Measurements from ENCODE around the gene SNAPC2. TPM values are rescaled to one million over a fixed set of nuclear protein-coding genes. Genes with fewer than 3 reads are reported as not detected.

Gene SNAPC2, protein sequence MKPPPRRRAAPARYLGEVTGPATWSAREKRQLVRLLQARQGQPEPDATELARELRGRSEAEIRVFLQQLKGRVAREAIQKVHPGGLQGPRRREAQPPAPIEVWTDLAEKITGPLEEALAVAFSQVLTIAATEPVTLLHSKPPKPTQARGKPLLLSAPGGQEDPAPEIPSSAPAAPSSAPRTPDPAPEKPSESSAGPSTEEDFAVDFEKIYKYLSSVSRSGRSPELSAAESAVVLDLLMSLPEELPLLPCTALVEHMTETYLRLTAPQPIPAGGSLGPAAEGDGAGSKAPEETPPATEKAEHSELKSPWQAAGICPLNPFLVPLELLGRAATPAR
- 29.7 and 38.7 TPM in 2 replicates for polyA plus RNA-seq (2012; rRNA removed)
- polyA plus RNA-seq (2012; cell fraction: cytosol; rRNA removed): 15.2 and 23.9 TPM in 2 replicates
- 26.0 and 28.6 TPM in 2 replicates for polyA plus RNA-seq (2012; cell fraction: nucleus; rRNA removed)

DNA sequence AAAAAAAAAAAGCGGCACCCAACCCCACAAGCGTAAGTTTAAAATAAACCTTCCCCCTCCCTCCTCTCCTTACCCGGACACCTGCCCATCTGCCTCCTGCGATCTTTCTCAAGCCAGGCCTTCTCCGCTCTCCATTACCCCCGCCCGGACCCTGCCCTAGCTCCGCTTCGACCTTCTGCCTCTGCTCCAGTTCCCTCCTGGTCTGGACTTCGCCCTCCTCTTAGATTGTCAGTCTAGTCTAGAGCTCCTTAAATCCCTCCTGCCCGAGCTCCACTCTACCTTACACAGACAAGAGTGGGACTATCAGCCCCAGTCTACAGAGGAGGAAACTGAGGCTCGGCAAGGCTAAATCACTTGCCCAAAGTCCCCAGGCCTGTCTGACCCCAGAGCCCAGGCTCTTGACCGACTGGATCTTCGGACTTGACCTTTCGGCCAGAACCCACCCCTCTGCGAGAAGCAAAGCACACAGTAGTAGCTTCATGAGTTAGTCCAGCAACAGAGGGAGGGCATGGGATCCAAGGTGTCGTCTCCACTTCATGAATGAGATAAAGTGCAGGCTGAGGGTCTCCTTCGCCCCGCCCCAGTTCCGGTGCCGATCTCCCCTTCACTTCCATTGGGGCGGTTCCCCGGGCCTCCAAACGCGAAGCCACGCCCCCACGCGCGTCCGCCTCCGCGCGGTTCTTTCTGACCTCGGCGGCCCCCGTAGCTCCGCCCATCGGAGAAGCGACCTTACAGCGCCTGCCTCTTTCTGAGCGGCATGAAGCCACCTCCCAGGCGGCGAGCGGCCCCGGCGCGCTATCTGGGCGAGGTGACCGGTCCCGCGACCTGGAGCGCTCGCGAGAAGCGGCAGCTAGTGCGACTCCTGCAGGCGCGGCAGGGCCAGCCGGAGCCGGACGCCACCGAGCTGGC, at the start of gene SNAPC2:
SNAPC2 (plus strand) TSS at position 729 of the 909 bp plus-strand sequence; CDS start at position 758, 29 bp downstream.
- H3K4me3 ChIP-seq (ENCODE audit: low read depth in 2 of 2, low read length in 1 of 2): peak within 1 kb of the TSS; percentile 77
- peak within 1 kb of the TSS; percentile 86 to 92 for H3K27ac ChIP-seq (ENCODE audit: low read depth in 2 of 2, low read length in 1 of 2)
- peaks cover 0 to 20% of the 10 kb centered on the region in 2 experiments for H3K36me3 ChIP-seq (replicated peaks in 1 of 2; ENCODE audit: control insufficient read depth in 1 of 2, insufficient read depth in 2 of 2, low read length in 1 of 2)
- ChIA-PET CTCF (interaction anchor here (0.6 to 5.0 kb wide), 11 partner anchors 10 to 352 kb away, joined by 3 to 36 read pairs (median 4); partner anchors contain the start of genes MAP2K7, PRR36 and TRAPPC5), POLR2A (interaction anchor here (0.6 to 2.4 kb wide), 7 partner anchors 9 to 58 kb away, joined by 3 to 10 read pairs (median 8); partner anchors contain the start of genes MAP2K7, PRR36 and TIMM44)
- H3K27me3 ChIP-seq (ENCODE audit: insufficient read depth): peaks cover 7% of the 10 kb centered on the region; the same call in 1 of the 2 replicates
- no peaks in the 10 kb centered on the region for H3K9me2 ChIP-seq
- H3K79me2 ChIP-seq (ENCODE audit: insufficient read depth): peaks cover 24% of the 10 kb centered on the region; the same call in 1 of the 2 replicates
- H3F3A ChIP-seq (replicated peaks; ENCODE audit: insufficient read depth): peaks cover 4% of the 10 kb centered on the region
- peak; percentile 90 for DNase-seq
- no peaks in the 10 kb centered on the region for H3K9me3 ChIP-seq
- peak within 1 kb of the TSS; percentile 81 for H3K9ac ChIP-seq
- H2AFZ ChIP-seq (ENCODE audit: low read depth): peak within 1 kb of the TSS; percentile 84; the same call in 1 of the 2 replicates
- TF ChIP-seq RFX5 (IDR thresholded peaks at IDR 0.05; ENCODE audit: low read length) (no peak), SIN3A (IDR thresholded peaks at IDR 0.05; ENCODE audit: borderline replicate concordance, low read depth, low read length) (peak; percentile 76; the same call in 1 of the 2 replicates), ELF1 (IDR thresholded peaks at IDR 0.05) (peak; percentile 56; the same call in 1 of the 2 replicates), MXI1 (IDR thresholded peaks at IDR 0.05; ENCODE audit: low read depth, low read length) (peak; percentile 56; the same call in 1 of the 2 replicates), EP300 (IDR thresholded peaks at IDR 0.05; ENCODE audit: borderline replicate concordance in 1 of 2, low read depth in 1 of 2, low read length in 1 of 2) (no peak; a peak in 1 of 4 replicates), EZH2phosphoT487 (IDR thresholded peaks at IDR 0.05; ENCODE audit: borderline replicate concordance, low read depth) (no peak), GATA2 (CRISPR knock-in tag; IDR thresholded peaks at IDR 0.05) (no peak), NFIC (IDR thresholded peaks at IDR 0.05; ENCODE audit: borderline replicate concordance) (peak; percentile 37; the same call in 1 of the 2 replicates), TEAD4 (IDR thresholded peaks at IDR 0.05; ENCODE audit: borderline replicate concordance, insufficient read depth) (no peak), POLR2AphosphoS5 (IDR thresholded peaks at IDR 0.05; ENCODE audit: low read depth, low read length) (peak; percentile 83), YY1 (IDR thresholded peaks at IDR 0.05; ENCODE audit: low read depth) (peak; percentile 34; the same call in 1 of the 2 replicates), PBX3 (IDR thresholded peaks at IDR 0.05) (0 out of 2 replicates have a peak, but pooled peaks have one; percentile 22), SMC3 (IDR thresholded peaks at IDR 0.05; ENCODE audit: low read depth, low read length) (no peak), RCOR1 (IDR thresholded peaks at IDR 0.05; ENCODE audit: low read length) (peak; percentile 17; the same call in 1 of the 2 replicates), GABPA (IDR thresholded peaks at IDR 0.05; ENCODE audit: low read depth) (0 out of 2 replicates have a peak, but pooled peaks have one; percentile 31), TCF12 (IDR thresholded peaks at IDR 0.05) (no peak), CHD2 (IDR thresholded peaks at IDR 0.05; ENCODE audit: low read length, partially characterized antibody) (peak; percentile 59)
- TF ChIP-seq, protein P1, sequence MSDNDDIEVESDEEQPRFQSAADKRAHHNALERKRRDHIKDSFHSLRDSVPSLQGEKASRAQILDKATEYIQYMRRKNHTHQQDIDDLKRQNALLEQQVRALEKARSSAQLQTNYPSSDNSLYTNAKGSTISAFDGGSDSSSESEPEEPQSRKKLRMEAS (IDR thresholded peaks at IDR 0.05; ENCODE audit: low read depth): peak; percentile 50; the same call in 1 of the 2 replicates
- TF ChIP-seq, protein P2, sequence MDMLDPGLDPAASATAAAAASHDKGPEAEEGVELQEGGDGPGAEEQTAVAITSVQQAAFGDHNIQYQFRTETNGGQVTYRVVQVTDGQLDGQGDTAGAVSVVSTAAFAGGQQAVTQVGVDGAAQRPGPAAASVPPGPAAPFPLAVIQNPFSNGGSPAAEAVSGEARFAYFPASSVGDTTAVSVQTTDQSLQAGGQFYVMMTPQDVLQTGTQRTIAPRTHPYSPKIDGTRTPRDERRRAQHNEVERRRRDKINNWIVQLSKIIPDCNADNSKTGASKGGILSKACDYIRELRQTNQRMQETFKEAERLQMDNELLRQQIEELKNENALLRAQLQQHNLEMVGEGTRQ (IDR thresholded peaks at IDR 0.05; ENCODE audit: borderline replicate concordance, low read depth, low read length): no peak
- TF ChIP-seq, protein P3, sequence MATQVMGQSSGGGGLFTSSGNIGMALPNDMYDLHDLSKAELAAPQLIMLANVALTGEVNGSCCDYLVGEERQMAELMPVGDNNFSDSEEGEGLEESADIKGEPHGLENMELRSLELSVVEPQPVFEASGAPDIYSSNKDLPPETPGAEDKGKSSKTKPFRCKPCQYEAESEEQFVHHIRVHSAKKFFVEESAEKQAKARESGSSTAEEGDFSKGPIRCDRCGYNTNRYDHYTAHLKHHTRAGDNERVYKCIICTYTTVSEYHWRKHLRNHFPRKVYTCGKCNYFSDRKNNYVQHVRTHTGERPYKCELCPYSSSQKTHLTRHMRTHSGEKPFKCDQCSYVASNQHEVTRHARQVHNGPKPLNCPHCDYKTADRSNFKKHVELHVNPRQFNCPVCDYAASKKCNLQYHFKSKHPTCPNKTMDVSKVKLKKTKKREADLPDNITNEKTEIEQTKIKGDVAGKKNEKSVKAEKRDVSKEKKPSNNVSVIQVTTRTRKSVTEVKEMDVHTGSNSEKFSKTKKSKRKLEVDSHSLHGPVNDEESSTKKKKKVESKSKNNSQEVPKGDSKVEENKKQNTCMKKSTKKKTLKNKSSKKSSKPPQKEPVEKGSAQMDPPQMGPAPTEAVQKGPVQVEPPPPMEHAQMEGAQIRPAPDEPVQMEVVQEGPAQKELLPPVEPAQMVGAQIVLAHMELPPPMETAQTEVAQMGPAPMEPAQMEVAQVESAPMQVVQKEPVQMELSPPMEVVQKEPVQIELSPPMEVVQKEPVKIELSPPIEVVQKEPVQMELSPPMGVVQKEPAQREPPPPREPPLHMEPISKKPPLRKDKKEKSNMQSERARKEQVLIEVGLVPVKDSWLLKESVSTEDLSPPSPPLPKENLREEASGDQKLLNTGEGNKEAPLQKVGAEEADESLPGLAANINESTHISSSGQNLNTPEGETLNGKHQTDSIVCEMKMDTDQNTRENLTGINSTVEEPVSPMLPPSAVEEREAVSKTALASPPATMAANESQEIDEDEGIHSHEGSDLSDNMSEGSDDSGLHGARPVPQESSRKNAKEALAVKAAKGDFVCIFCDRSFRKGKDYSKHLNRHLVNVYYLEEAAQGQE (IDR thresholded peaks at IDR 0.05; ENCODE audit: low read depth, low read length): 0 out of 2 replicates have a peak, but pooled peaks have one; percentile 18
- 55% methylated on average over 20 of the region's 62 CpGs for WGBS (ENCODE audit: low lambda C conversion rate)
- peaks cover 10 to 41% of the 10 kb centered on the region in 2 experiments; a peak in 2 of 4 replicates for H3K4me1 ChIP-seq (ENCODE audit: control insufficient read depth in 1 of 2, insufficient read depth in 2 of 2, low read depth in 1 of 2, low read length in 1 of 2)
- peak within 1 kb of the TSS; percentile 94 for H3K4me2 ChIP-seq
- H4K20me1 ChIP-seq (ENCODE audit: insufficient read depth): peaks cover 32% of the 10 kb centered on the region
